Measurements from ENCODE around the gene CLCN7. TPM values are rescaled to one million over a fixed set of nuclear protein-coding genes. Genes with fewer than 3 reads are reported as not detected.

CLCN7 gene
- total RNA-seq, 2 donors from 2014 or later, result 43.2 to 138 TPM

- H3K9me3 Mint-ChIP-seq, result no peaks in the 10 kb centered on the region
Observed at GRCh38 chr16:1414532-1415260, 60.1 kb downstream of the CLCN7 start, which contains the start of gene UNKL. UNKL (minus strand) TSS chr16:1414704; CDS start chr16:1414691, 13 bp downstream.

GRCh38 chr16:1413684-1414531, 60.9 kb downstream of the CLCN7 start:
- ATAC-seq (peak; percentile 64 to 71), DNase-seq (ENCODE audit: low spot score in 2 of 2) (peak; percentile 79 to 83)
- H3K27ac Mint-ChIP-seq, result peak overlapping the region; percentile 84 to 87
- H3K36me3 Mint-ChIP-seq, result no peaks in the 10 kb centered on the region
- no peaks in the 10 kb centered on the region for H3K9me3 Mint-ChIP-seq

More at GRCh38 chr16:1414532-1415260, 60.1 kb downstream of the CLCN7 start, which contains the start of gene UNKL:
- H3K27ac Mint-ChIP-seq, result peak within 1 kb of the TSS; percentile 84 to 87
- DNase-seq (ENCODE audit: low spot score in 2 of 2), result peak; percentile 79 to 89
- peak; percentile 81 to 82 for ATAC-seq
- H3K36me3 Mint-ChIP-seq, result no peaks in the 10 kb centered on the region

- Mint-ChIP-seq H3K27ac (peak overlapping the region in 1 of 2 donors; percentile 87), H3K9me3 (no peaks in the 10 kb centered on the region), H3K36me3 (no peaks in the 10 kb centered on the region)
- DNase-seq (ENCODE audit: low spot score in 2 of 2) (no peak), ATAC-seq (no peak)
Observed at GRCh38 chr16:1412847-1413246, 62.0 kb downstream of the CLCN7 start.

- ATAC-seq (peak; percentile 92 to 97), DNase-seq (ENCODE audit: low spot score in 2 of 2) (peak; percentile 89 to 99)
- no peak overlapping the region for H3K27ac Mint-ChIP-seq
- H3K36me3 Mint-ChIP-seq, result no peaks in the 10 kb centered on the region
- no peaks in the 10 kb centered on the region for H3K9me3 Mint-ChIP-seq
Observed at GRCh38 chr16:1408171-1408837, 66.5 kb downstream of the CLCN7 start.

- DNase-seq (ENCODE audit: low spot score in 2 of 2), result no peak
- H3K27ac Mint-ChIP-seq, result no peak overlapping the region
- H3K9me3 Mint-ChIP-seq, result no peaks in the 10 kb centered on the region
- ATAC-seq, result no peak
- no peaks in the 10 kb centered on the region for H3K36me3 Mint-ChIP-seq
Observed at GRCh38 chr16:1407753-1408152, 67.1 kb downstream of the CLCN7 start.

GRCh38 chr16:1403733-1404132, 71.1 kb downstream of the CLCN7 start:
- Mint-ChIP-seq H3K9me3 (no peaks in the 10 kb centered on the region), H3K27ac (no peak overlapping the region), H3K36me3 (no peaks in the 10 kb centered on the region)
- no peak for ATAC-seq
- no peak for DNase-seq (ENCODE audit: low spot score in 2 of 2)

GRCh38 chr16:1403036-1403435, 71.8 kb downstream of the CLCN7 start:
- no peaks in the 10 kb centered on the region for H3K36me3 Mint-ChIP-seq
- ATAC-seq (no peak), DNase-seq (ENCODE audit: low spot score in 2 of 2) (no peak)
- H3K27ac Mint-ChIP-seq, result no peak overlapping the region
- no peaks in the 10 kb centered on the region for H3K9me3 Mint-ChIP-seq

- ATAC-seq (no peak), DNase-seq (ENCODE audit: low spot score in 2 of 2) (no peak)
- Mint-ChIP-seq H3K36me3 (no peaks in the 10 kb centered on the region), H3K27ac (peak overlapping the region in 1 of 2 donors; percentile 12), H3K9me3 (no peaks in the 10 kb centered on the region)
Observed at GRCh38 chr16:1401758-1402154, 73.1 kb downstream of the CLCN7 start.

- DNase-seq (ENCODE audit: low spot score in 2 of 2), result no peak
- H3K27ac Mint-ChIP-seq, result peak overlapping the region in 1 of 2 donors; percentile 12
- no peaks in the 10 kb centered on the region for H3K9me3 Mint-ChIP-seq
- H3K36me3 Mint-ChIP-seq, result no peaks in the 10 kb centered on the region
- ATAC-seq, result no peak
Observed at GRCh38 chr16:1401061-1401757, 73.6 kb downstream of the CLCN7 start.

GRCh38 chr16:1398826-1399581, 75.8 kb downstream of the CLCN7 start:
- Mint-ChIP-seq H3K36me3 (no peaks in the 10 kb centered on the region), H3K27ac (peak overlapping the region in 1 of 2 donors; percentile 46), H3K9me3 (no peaks in the 10 kb centered on the region)
- ATAC-seq (no peak), DNase-seq (ENCODE audit: low spot score in 2 of 2) (no peak)

GRCh38 chr16:1398351-1398750, 76.5 kb downstream of the CLCN7 start:
- no peak for ATAC-seq
- no peaks in the 10 kb centered on the region for H3K9me3 Mint-ChIP-seq

GRCh38 chr16:1397779-1398178, 77.0 kb downstream of the CLCN7 start:
- Mint-ChIP-seq H3K27ac (peak overlapping the region in 1 of 2 donors; percentile 50), H3K9me3 (no peaks in the 10 kb centered on the region), H3K36me3 (no peaks in the 10 kb centered on the region)
- ATAC-seq (no peak), DNase-seq (ENCODE audit: low spot score in 2 of 2) (no peak)

More at GRCh38 chr16:1398351-1398750, 76.5 kb downstream of the CLCN7 start:
- peak overlapping the region in 1 of 2 donors; percentile 50 for H3K27ac Mint-ChIP-seq
- no peaks in the 10 kb centered on the region for H3K36me3 Mint-ChIP-seq
- DNase-seq (ENCODE audit: low spot score in 2 of 2), result no peak

- DNase-seq (ENCODE audit: low spot score in 2 of 2) (no peak), ATAC-seq (no peak)
- H3K27ac Mint-ChIP-seq, result no peak overlapping the region
- no peaks in the 10 kb centered on the region for H3K36me3 Mint-ChIP-seq
- H3K9me3 Mint-ChIP-seq, result no peaks in the 10 kb centered on the region
Observed at GRCh38 chr16:1395444-1396031, 79.3 kb downstream of the CLCN7 start.

Measured in activated naive CD4-positive, alpha-beta T cell treated with anti-CD3 and anti-CD28 coated beads, Interleukin-2, amount 50 U/mL, for 72 hours (primary cell).